ENCODE data around the gene AUTS2.

- TF ChIP-seq CTCF (IDR thresholded peaks at IDR 0.05 in 8 of 11, conservative IDR thresholded peaks at IDR 0.05 in 3 of 11): no peak
- TF ChIP-seq POLR2A (IDR thresholded peaks at IDR 0.05): no peak
- TF ChIP-seq POLR2AphosphoS5 (IDR thresholded peaks at IDR 0.05): no peak
Measured at GRCh38 chr7:70539205-70539604, 940.9 kb downstream of the AUTS2 start.

Data from spleen (tissue), 7 donors.